Thyroid gland (tissue), 4 donors: Measurements from ENCODE around the gene HIPK2.

Source experiments
- CTCF ChIP-seq, 6 experiments: fragments of 200-600 bp in 3 of 6; fragments of 450-650 bp in 3 of 6; sonication (generic) in 3 of 6; IDR thresholded peaks; one replicate each; pipeline ENCODE4 v1.5.1; 2016 to 2019; ENCODE audit warnings: antibody characterized with exemption in 6 of 6, mild to moderate bottlenecking in 2 of 6, inconsistent platforms in 1 of 6, moderate library complexity in 1 of 6
- POLR2A ChIP-seq, 2 donors: fragments of 450-650 bp; IDR thresholded peaks; one replicate each; pipeline ENCODE4 v1.6.1; 2017; ENCODE audit warnings: antibody characterized with exemption in 2 of 2, mild to moderate bottlenecking in 2 of 2, moderate library complexity in 1 of 2

GRCh38 chr7:139589474-139589873 lies 188.3 kb downstream of the HIPK2 start:
- no peak for TF ChIP-seq CTCF (IDR thresholded peaks at IDR 0.05)
- TF ChIP-seq POLR2A (IDR thresholded peaks at IDR 0.05): no peak
